HepG2 (cell line): ENCODE results near the gene PANK4. TPM values are rescaled to one million over a fixed set of nuclear protein-coding genes. Genes with fewer than 3 reads are reported as not detected.
A peak's percentile ranks its signal among the peaks of the same experiment; 100 is the strongest.

Source experiments
- KLF6 ChIP-seq: IDR thresholded peaks from 2 replicates; pipeline ENCODE4 v1.8.0; 2016; ENCODE audit warnings: missing biosample characterization, missing genetic modification reagents
- KMT2B ChIP-seq: IDR thresholded peaks from 2 replicates; pipeline ENCODE4 v1.6.1; 2016; ENCODE audit warnings: missing genetic modification reagents, missing compliant biosample characterization
- NFKBIZ ChIP-seq: IDR thresholded peaks from 2 replicates; pipeline ENCODE4 v1.6.1; 2018; ENCODE audit warnings: missing genetic modification reagents, missing compliant biosample characterization
- NR2F6 ChIP-seq, 2 experiments: IDR thresholded peaks; 2 replicates each; pipeline ENCODE4 v1.6.1; 2016; ENCODE audit warnings: antibody characterized with exemption in 1 of 2, mild to moderate bottlenecking in 1 of 2
- PPARG ChIP-seq: conservative IDR thresholded peaks from 2 replicates; pipeline ENCODE4 v1.6.1; 2016; ENCODE audit warnings: missing biosample characterization, missing genetic modification reagents
- PRMT3 ChIP-seq: sonication (generic); formaldehyde crosslinking; IDR thresholded peaks from 2 replicates; pipeline ENCODE4 v1.8.1; 2022; ENCODE audit warnings: low read depth, mild to moderate bottlenecking, moderate library complexity, missing genetic modification reagents, borderline replicate concordance
- RERE ChIP-seq: IDR thresholded peaks from 2 replicates; pipeline ENCODE4 v1.6.1; 2016; ENCODE audit warnings: low read depth, missing genetic modification reagents, missing compliant biosample characterization
- SALL2 ChIP-seq: sonication (generic); formaldehyde crosslinking; IDR thresholded peaks from 2 replicates; pipeline ENCODE4 v1.8.1; 2023; ENCODE audit warnings: mild to moderate bottlenecking, missing genetic modification reagents, inconsistent platforms
- TIGD3 ChIP-seq: sonication (generic); formaldehyde crosslinking; IDR thresholded peaks from 2 replicates; pipeline ENCODE4 v1.5.1; 2020; ENCODE audit warnings: mild to moderate bottlenecking, missing genetic modification reagents, borderline replicate concordance
- ZBTB3 ChIP-seq: sonication (generic); formaldehyde crosslinking; IDR thresholded peaks from 2 replicates; pipeline ENCODE4 v1.4.0; 2020; ENCODE audit warnings: low read depth, mild to moderate bottlenecking, moderate library complexity, missing genetic modification reagents, borderline replicate concordance
- ZNF121 ChIP-seq: sonication (generic); formaldehyde crosslinking; IDR thresholded peaks from 2 replicates; pipeline ENCODE4 v1.5.0; 2020; ENCODE audit warnings: mild to moderate bottlenecking, missing genetic modification reagents
- ZNF431 ChIP-seq: sonication (generic); formaldehyde crosslinking; IDR thresholded peaks from 2 replicates; pipeline ENCODE4 v1.9.0; 2022; ENCODE audit warnings: missing genetic modification reagents, low read depth, mild to moderate bottlenecking, borderline replicate concordance
- ZNF607 ChIP-seq: sonication (generic); formaldehyde crosslinking; IDR thresholded peaks from 2 replicates; pipeline ENCODE4 v1.5.1; 2020; ENCODE audit warnings: missing genetic modification reagents, mild to moderate bottlenecking, borderline replicate concordance
- ZNF746 ChIP-seq: sonication (generic); formaldehyde crosslinking; IDR thresholded peaks from 2 replicates; pipeline ENCODE4 v1.8.0; 2022; ENCODE audit warnings: mild to moderate bottlenecking, missing genetic modification reagents
- polyA plus RNA-seq, 8 experiments: library from polyadenylated mRNA; depleted of rRNA in 3 of 8; stranded (reverse) in 7 of 8; unstranded in 1 of 8; fragments of >200 nt; fragmentation: Illumina TruSeq in 4 of 8; extraction: Trizol in 4 of 8; gene quantifications; 2 replicates each; pipeline versions ENCODE4 v1.2.1 to v1.2.3, GENCODE V29; 2011 to 2016; ENCODE audit warnings: low read depth in 4 of 8, missing spikeins in 1 of 8, mixed read lengths in 1 of 8; ENCODE audit not compliant: insufficient read depth in 1 of 8
- total RNA-seq, 5 experiments: library from RNA; depleted of rRNA; stranded (reverse); fragments of >200 nt; fragmentation: Illumina TruSeq; extraction: Trizol; gene quantifications; 2 replicates each; pipeline ENCODE4 v1.2.3, GENCODE V29; 2016; ENCODE audit warnings: low read depth in 1 of 5
- TF ChIP-seq, protein P1 (sequence below): sonication (generic); formaldehyde crosslinking; IDR thresholded peaks from 2 replicates; pipeline ENCODE4 v1.4.0; 2020; ENCODE audit warnings: missing genetic modification reagents
- TF ChIP-seq, protein P2 (sequence below), 2 experiments: IDR thresholded peaks; 2 replicates each; pipeline ENCODE4 v1.6.1; 2011 to 2012; ENCODE audit warnings: low read length in 2 of 2, borderline replicate concordance in 1 of 2, low read depth in 1 of 2, mild to moderate bottlenecking in 1 of 2, moderate library complexity in 1 of 2

The PANK4 gene
- total and polyA plus RNA-seq, 2 of the 13 experiments (the other 11 are each of a cell fraction or from before 2014, with no cell fraction given), result 17.4 to 19.3 TPM

- TF ChIP-seq NFKBIZ (no peak), ZBTB3 (no peak), ZNF431 (CRISPR knock-in tag) (no peak), PPARG (no peak), ZNF121 (no peak), KMT2B (CRISPR knock-in tag) (peak; percentile 31; the same call in 1 of the 2 replicates), SALL2 (CRISPR knock-in tag) (no peak), PRMT3 (CRISPR knock-in tag) (no peak), RERE (CRISPR knock-in tag) (no peak), ZNF607 (peak; percentile 92), KLF6 (peak; percentile 40; the same call in 1 of the 2 replicates), TIGD3 (CRISPR knock-in tag) (no peak), NR2F6 (IDR thresholded peaks at IDR 0.05) (peak; percentile 34; the same call in 1 of the 2 replicates), NR2F6 (CRISPR knock-in tag; IDR thresholded peaks at IDR 0.05) (peak; percentile 75), ZNF746 (CRISPR knock-in tag) (0 out of 2 replicates have a peak, but pooled peaks have one; percentile 50)
- TF ChIP-seq, protein P1, sequence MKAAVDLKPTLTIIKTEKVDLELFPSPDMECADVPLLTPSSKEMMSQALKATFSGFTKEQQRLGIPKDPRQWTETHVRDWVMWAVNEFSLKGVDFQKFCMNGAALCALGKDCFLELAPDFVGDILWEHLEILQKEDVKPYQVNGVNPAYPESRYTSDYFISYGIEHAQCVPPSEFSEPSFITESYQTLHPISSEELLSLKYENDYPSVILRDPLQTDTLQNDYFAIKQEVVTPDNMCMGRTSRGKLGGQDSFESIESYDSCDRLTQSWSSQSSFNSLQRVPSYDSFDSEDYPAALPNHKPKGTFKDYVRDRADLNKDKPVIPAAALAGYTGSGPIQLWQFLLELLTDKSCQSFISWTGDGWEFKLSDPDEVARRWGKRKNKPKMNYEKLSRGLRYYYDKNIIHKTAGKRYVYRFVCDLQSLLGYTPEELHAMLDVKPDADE (CRISPR knock-in tag), result 0 out of 2 replicates have a peak, but pooled peaks have one; percentile 42
- TF ChIP-seq, protein P2, sequence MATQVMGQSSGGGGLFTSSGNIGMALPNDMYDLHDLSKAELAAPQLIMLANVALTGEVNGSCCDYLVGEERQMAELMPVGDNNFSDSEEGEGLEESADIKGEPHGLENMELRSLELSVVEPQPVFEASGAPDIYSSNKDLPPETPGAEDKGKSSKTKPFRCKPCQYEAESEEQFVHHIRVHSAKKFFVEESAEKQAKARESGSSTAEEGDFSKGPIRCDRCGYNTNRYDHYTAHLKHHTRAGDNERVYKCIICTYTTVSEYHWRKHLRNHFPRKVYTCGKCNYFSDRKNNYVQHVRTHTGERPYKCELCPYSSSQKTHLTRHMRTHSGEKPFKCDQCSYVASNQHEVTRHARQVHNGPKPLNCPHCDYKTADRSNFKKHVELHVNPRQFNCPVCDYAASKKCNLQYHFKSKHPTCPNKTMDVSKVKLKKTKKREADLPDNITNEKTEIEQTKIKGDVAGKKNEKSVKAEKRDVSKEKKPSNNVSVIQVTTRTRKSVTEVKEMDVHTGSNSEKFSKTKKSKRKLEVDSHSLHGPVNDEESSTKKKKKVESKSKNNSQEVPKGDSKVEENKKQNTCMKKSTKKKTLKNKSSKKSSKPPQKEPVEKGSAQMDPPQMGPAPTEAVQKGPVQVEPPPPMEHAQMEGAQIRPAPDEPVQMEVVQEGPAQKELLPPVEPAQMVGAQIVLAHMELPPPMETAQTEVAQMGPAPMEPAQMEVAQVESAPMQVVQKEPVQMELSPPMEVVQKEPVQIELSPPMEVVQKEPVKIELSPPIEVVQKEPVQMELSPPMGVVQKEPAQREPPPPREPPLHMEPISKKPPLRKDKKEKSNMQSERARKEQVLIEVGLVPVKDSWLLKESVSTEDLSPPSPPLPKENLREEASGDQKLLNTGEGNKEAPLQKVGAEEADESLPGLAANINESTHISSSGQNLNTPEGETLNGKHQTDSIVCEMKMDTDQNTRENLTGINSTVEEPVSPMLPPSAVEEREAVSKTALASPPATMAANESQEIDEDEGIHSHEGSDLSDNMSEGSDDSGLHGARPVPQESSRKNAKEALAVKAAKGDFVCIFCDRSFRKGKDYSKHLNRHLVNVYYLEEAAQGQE (IDR thresholded peaks at IDR 0.05; ENCODE audit: borderline replicate concordance in 1 of 2, low read depth in 1 of 2, low read length in 2 of 2), result no peak
Observed at GRCh38 chr1:2555634-2556276, 29.4 kb upstream of the PANK4 start (continued).
